Nephron (organoid): ENCODE results near the gene BZW1.

Experiments
- H3K27ac Mint-ChIP-seq, 3 experiments: 2 replicates each; pipeline ENCODE4 v1.8.0; 2020; ENCODE audit warnings: mixed read lengths in 3 of 3, mild to moderate bottlenecking in 2 of 3, moderate library complexity in 1 of 3
- H3K27me3 Mint-ChIP-seq: 2 replicates; pipeline ENCODE4 v1.8.0; 2021; ENCODE audit warnings: low read depth, mild to moderate bottlenecking, moderate library complexity, mixed read lengths
- H3K36me3 Mint-ChIP-seq: 2 replicates; pipeline ENCODE4 v1.8.0; 2020; ENCODE audit warnings: low read depth, mixed read lengths
- H3K4me1 Mint-ChIP-seq: 2 replicates; pipeline ENCODE4 v1.8.0; 2020; ENCODE audit warnings: mixed read lengths
- H3K4me3 Mint-ChIP-seq, 3 experiments: 2 replicates each; pipeline ENCODE4 v1.8.0; 2020; ENCODE audit warnings: mild to moderate bottlenecking in 3 of 3, mixed read lengths in 3 of 3, moderate library complexity in 2 of 3
- H3K9me3 Mint-ChIP-seq: 2 replicates; pipeline ENCODE4 v1.8.0; 2020; ENCODE audit warnings: mixed read lengths
- TF ChIP-seq, protein P1 (sequence below), 3 experiments: fragments of 200-600 bp; sonication (generic); IDR thresholded peaks; one replicate each; pipeline ENCODE4 v1.5.0; 2021; ENCODE audit warnings: antibody characterized with exemption in 3 of 3; ENCODE audit not compliant: unreplicated experiment in 3 of 3

Gene BZW1

DNA sequence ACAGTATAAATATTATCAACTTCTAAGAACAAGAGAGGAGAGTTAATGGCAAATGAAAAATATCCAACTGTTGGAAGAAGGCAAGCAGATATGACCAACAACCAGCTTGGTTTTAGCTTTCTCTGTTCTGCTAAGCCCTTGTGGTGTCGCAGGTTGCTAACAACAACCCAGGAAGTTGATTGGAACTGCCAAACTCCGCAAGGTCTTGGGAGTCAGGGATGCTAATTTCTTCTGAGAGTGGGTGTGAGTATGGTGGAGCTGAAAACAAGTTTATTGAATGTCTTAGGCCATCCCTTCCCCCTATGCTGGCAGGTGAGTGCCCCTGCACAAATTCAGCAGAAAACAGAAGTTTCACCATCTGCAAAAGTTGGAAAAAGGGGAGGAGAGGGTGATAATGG is 17.5 kb downstream of the BZW1 start:
- Mint-ChIP-seq H3K27ac (no peak overlapping the region), H3K4me1 (peaks cover 5% of the 10 kb centered on the region), H3K4me3 (no peak overlapping the region), H3K36me3 (peaks cover 4% of the 10 kb centered on the region), H3K27me3 (no peaks in the 10 kb centered on the region), H3K9me3 (no peaks in the 10 kb centered on the region)
- TF ChIP-seq, protein P1, sequence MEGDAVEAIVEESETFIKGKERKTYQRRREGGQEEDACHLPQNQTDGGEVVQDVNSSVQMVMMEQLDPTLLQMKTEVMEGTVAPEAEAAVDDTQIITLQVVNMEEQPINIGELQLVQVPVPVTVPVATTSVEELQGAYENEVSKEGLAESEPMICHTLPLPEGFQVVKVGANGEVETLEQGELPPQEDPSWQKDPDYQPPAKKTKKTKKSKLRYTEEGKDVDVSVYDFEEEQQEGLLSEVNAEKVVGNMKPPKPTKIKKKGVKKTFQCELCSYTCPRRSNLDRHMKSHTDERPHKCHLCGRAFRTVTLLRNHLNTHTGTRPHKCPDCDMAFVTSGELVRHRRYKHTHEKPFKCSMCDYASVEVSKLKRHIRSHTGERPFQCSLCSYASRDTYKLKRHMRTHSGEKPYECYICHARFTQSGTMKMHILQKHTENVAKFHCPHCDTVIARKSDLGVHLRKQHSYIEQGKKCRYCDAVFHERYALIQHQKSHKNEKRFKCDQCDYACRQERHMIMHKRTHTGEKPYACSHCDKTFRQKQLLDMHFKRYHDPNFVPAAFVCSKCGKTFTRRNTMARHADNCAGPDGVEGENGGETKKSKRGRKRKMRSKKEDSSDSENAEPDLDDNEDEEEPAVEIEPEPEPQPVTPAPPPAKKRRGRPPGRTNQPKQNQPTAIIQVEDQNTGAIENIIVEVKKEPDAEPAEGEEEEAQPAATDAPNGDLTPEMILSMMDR (IDR thresholded peaks at IDR 0.05; ENCODE audit: unreplicated experiment in 3 of 3) = no peak

DNA sequence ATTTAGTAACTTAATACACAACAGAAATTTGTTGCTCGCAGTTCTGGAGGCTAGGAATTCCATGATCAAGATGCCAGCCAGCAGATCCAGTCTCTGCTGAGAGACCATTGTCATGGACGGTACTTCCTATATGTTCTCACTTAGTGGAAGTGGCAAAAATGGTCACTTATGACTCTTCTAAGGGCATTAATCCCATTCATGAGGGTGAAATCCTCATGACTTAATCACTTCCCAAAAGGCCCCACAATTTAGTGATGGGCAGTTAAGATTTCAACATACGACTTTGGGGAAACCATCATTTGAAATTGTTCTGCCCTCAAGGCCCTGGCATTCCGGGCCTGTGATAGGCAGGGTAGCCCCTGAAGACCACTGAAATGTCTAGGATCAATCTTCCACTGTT is 23.0 kb downstream of the BZW1 start:
- H3K27me3 Mint-ChIP-seq = no peaks in the 10 kb centered on the region
- no peak overlapping the region for H3K4me3 Mint-ChIP-seq
- no peaks in the 10 kb centered on the region for H3K36me3 Mint-ChIP-seq
- TF ChIP-seq, protein P1 (IDR thresholded peaks at IDR 0.05; ENCODE audit: unreplicated experiment in 3 of 3) = no peak
- H3K9me3 Mint-ChIP-seq = peaks cover 10% of the 10 kb centered on the region
- peaks cover 5% of the 10 kb centered on the region for H3K4me1 Mint-ChIP-seq
- H3K27ac Mint-ChIP-seq = no peak overlapping the region

DNA sequence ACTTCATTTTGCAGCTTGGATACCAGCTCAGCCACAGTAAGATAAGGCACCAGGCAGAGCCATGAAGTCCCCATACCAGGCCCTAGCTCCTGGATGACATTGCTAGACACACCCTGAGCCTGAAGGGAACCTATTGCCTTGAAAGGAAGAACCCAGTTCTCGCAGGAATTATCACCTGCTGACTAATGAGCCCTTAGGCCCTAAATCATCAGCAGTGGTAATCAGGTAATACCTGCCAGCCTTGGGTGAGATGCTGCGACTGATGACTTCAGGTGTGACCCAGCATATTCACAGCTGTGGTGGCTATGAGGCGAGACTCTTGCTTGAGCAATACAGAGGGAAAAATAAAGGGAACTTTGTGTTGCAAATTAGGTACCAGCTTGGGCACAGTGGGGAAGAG is 27.8 kb downstream of the BZW1 start:
- no peak overlapping the region for H3K27ac Mint-ChIP-seq

DNA sequence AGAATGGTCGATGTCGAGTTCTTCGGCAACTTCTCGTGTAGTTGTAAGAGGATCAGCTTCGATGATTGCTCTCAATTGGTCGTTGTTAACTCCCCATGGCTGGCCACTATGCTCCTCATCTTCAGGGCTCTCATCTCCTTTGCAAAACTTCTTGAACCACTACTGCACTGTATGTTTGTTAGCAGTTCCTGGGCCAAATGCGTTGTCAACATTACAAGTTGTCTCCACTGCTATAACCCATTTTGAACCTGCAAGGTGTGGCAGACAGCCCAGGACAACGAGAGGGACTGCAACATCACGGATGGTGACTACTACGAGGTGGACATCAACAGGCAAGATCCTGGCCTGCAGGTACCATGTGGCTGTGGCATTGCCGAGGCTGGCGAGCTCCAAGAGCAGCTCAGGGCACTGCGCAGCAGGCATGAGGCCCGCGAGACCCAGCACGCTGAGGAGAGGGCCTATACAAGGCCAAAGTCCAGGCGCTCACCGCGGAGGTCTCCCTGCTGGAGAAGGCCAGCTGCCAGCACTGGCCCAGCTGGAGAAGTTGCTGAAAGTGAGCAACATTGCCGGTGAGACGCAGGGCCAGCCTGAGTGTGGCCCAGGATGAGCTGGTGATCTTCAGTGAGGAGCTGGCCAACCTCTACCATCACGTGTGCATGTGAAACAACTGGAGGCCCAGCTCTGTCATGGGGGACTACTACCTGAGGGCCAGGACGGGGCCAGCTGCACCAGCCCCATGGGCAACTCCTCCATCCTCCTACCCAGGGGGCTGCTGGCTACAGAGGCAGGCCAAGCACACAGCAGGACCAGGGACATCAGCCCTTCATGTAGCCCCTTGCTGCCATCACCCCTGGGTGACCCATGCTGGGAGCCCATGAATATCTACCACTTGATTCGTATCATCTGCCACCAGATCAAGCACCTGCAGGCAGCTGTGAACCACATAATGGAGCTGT is 32.6 kb downstream of the BZW1 start:
- H3K27me3 Mint-ChIP-seq = no peaks in the 10 kb centered on the region
- TF ChIP-seq, protein P1 (IDR thresholded peaks at IDR 0.05; ENCODE audit: unreplicated experiment in 3 of 3) = no peak
- no peak overlapping the region for H3K4me3 Mint-ChIP-seq
- no peak overlapping the region for H3K27ac Mint-ChIP-seq
- H3K9me3 Mint-ChIP-seq = no peaks in the 10 kb centered on the region
- no peaks in the 10 kb centered on the region for H3K36me3 Mint-ChIP-seq
- H3K4me1 Mint-ChIP-seq = no peaks in the 10 kb centered on the region

More for the DNA sequence above, 27.8 kb downstream of the BZW1 start:
- TF ChIP-seq, protein P1 (IDR thresholded peaks at IDR 0.05; ENCODE audit: unreplicated experiment in 3 of 3) = no peak
- Mint-ChIP-seq H3K36me3 (no peaks in the 10 kb centered on the region), H3K4me1 (no peaks in the 10 kb centered on the region), H3K27me3 (no peaks in the 10 kb centered on the region), H3K4me3 (no peak overlapping the region), H3K9me3 (peaks cover 10% of the 10 kb centered on the region)

DNA sequence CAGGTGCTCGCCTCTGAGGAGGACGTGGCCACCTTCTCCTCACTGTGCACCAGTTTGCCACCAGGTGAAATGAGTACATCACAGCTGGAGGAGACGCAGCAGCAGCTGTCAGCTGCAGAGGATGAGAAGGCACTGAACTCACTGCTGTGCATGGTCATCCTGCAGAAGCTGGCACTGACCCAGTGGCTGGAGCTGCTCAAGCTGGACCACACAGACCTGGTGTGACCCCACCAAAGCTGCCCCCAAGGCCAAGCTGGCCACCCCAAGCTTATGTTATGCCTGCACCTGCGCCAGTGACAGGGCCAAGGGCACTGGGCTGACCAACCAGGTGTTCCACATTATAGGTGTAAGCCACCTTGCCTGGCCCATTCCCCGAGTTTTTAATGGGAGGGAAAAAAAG is 33.5 kb downstream of the BZW1 start:
- H3K4me1 Mint-ChIP-seq = no peaks in the 10 kb centered on the region
- TF ChIP-seq, protein P1 (IDR thresholded peaks at IDR 0.05; ENCODE audit: unreplicated experiment in 3 of 3) = no peak
- H3K9me3 Mint-ChIP-seq = no peaks in the 10 kb centered on the region
- H3K4me3 Mint-ChIP-seq = no peak overlapping the region
- H3K27ac Mint-ChIP-seq = no peak overlapping the region
- H3K27me3 Mint-ChIP-seq = no peaks in the 10 kb centered on the region
- peaks cover under 1% of the 10 kb centered on the region for H3K36me3 Mint-ChIP-seq
